Activated CD4-positive, alpha-beta T cell treated with anti-CD3 and anti-CD28 coated beads, Interleukin-2, amount 50 U/mL, for 1 hour (primary cell): ENCODE measurements around the gene TTLL11.
"Not testable (repeated sequence)": the region's sequence is repeated elsewhere in the genome, so short reads cannot be mapped to it uniquely, and the experiment has no call there.

Experiments
- DNase-seq: peaks from one replicate; pipeline ENCODE4 v3.0.0-alpha.2; 2020

Gene TTLL11

DNA sequence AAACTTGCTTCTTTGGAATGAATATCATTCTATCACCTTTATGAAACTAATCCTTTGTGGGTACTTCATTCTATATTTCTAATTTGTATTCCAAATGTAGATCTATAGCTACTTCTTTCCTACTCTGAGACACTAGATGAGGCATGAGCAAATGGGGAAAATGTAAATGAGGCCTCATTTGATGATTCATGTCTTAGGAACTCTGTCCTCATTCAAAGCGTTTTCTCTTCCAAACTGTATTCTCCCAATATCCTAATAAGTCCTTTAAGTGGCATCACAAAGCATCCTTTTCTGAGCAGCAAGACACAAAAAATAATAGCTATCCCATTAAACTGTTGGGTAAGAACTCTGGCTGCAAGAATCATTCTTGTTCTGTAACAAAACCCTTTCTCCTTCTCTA is 56.1 kb downstream of the TTLL11 start:
- DNase-seq: no peak

DNA sequence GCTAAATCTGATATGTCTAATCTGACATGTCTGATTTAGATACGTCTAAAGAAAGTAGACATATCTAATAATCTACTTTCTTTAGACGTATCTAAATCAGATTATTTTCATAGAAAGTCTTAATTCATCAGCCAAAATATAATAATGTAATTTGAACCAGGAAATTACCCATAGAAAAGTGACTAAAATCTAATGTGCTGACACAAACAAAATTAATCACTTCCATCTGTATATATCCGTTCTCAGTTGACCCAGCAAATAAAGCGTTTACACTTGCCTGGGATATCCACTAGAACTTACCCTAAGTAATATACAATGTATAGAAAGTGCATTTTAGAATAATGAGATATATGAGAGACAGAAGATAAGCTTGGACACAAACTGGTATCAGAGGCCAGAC is 56.7 kb downstream of the TTLL11 start:
- DNase-seq: no peak

DNA sequence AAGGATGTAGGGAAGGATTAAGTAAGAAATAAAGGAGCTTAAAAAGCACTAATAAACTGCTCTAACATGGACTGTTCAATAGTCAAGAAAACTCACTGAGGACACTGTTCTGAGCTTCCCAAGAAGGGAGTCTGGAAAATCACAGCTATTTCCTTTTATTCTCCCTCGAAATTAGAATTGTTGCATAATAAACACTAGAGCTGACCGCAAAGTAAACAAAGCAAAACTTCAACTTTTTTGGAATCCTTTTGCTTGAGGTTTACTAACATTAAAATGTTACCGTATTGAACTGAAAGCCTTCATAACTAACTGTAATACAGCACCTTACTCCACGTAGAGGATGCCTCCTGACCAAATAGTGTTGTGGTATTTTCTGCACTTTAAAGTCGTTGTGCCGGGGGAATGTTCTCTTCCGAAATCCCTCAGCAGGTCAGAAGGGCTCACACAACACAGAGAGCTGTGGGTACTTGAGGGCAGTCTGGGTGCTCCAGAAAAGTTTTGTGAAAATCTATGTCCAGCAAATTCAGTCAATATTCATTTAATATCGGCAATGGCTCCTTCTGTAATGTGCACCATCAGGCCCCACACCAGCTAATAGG is 59.2 kb downstream of the TTLL11 start:
- no peak for DNase-seq

DNA sequence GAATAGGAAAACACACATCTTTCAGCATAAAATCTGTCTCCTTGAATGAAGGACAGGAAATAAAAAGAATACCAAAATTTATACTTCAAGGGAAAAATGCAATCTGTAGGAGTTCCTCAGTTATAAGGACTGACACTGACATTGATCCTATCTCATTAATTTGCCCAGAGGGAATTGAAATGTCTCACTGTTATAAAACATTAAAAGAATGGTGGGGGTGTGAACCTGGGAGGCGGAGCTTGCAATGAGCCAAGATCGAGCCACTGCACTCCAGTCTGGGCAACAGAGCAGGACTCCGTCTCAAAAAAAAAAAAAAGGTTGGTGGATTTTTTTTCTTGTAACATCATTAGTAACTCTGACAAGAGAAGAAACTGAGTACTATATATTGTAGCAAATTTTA is 60.8 kb downstream of the TTLL11 start:
- DNase-seq: no peak

DNA sequence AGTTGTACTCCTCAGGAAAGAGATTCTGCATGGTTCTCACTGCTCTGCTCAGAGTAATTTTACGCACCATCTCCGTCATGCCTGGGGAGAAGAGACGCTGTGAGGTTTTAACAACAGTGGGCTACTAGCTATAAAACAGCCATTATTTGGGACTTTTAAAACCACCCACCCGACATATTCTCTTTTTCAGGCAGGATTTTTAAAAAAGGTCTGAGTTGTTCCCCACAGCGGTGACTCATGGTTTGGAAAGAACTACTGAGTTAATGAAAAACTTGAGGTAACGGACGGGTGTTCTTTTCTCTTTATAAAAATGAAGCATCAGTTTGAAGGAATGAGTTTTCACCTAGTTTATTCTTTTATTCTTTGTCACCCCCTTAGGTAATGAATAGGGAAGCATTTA is 61.3 kb downstream of the TTLL11 start:
- no peak for DNase-seq

DNA sequence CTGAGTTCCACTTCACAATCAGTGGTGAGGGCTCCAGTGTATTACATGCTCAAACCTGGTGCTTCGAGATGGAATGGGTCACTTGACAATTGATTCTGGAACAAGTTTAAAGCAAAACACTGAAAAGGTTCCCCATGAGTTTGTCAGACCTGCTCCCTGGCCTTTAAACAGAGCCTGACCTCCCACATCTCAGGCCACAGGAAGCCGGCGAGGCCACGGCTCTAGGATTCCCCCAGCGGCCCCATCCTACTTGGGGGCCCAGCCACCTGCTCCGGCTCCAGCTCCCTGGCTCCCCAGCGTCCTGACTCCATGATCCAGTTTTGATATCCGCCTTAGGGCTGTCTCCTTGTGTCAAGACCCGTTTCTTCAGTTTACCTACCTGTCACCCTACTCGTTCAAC is 62.0 kb downstream of the TTLL11 start:
- DNase-seq: no peak

DNA sequence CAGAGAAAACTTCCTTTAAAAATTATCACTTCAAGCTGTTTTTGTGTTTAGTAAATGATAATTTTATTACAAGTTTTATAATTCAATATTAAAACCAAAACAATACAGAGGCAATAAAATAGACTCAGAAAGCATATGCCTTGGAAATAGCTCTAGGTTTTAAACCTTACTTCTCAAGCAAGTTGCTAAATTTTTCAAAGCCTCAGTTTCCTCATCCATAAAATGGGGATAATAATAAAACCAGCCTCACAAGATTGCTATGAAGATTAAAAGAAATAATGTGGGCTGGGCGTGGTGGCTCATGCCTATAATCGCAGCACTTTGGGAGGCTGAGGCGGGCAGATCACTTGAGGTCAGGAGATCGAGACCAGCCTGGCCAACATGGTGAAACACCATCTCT is 62.8 kb downstream of the TTLL11 start:
- DNase-seq: no peak

DNA sequence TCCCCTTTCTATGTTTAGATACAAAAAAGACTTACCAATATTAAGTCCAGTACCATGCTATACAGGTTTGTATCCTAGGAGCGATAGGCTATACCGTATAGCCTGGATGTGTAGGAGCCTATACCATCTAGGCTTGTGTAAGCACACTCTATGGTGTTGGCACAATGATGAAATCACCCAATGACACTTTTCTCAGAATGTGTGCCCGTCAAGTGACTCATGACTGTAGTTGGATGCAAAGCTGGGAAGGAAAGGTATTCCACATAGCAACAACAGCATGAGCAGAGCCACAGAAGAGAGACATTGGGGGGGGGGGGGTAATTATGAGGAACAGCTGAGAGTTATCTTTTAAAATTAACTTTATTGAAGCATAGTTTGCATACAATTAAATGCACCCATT is 63.2 kb downstream of the TTLL11 start:
- no peak for DNase-seq

DNA sequence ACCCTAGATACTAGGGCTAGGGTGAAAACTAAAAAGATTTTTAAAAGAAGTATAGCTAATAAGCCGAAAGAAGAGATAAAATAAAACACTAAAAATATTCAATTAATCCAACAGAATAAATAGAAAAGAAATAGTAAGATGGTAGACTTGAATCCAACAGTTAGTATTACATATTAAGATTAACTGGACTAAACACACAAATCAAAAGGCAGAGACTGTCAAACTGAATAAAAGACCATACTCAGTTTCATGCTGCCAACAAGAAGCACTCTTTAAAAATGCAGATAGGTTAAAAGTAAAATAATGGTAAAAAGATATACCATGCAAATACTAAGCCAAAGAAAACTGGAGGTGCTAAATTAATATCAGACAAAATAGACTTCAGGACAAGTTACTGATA is 65.0 kb downstream of the TTLL11 start:
- no peak for DNase-seq

DNA sequence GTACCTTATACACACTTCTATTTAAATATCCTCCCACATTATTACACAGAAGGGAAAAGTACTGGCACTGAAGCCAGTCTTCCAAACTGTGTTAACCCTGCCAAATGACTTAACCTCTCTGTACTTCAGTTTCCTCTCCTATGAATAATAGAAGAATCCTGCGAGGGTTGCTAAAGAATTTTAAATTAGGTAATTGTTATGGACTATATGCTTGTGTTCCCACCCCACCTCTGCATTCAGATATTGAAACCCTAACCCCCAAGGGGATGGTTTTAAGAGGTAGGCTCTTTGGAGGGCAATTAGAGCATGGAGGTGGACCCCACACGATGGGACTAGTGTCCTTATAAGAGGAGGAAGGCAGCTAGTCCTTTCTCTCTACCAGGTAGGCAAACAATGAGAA is 72.7 kb downstream of the TTLL11 start:
- no peak for DNase-seq

DNA sequence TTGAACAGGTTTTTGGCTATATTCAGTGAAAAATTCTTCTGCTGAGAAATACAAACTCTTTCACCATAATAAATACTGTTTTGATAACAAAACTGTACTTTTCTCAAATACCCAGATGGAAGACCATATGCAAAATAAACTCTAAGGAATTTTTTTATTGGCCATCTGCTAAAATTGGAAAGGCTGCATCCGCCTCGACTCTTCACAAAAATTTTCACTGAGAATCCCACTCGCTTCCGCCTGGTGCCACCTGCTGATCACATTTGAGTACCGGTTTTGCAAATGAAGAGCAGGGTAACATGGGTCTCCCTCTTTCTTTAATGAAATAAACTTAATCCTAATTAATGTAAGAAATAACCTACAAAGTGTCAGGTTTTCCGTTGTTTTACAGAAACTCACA is 76.4 kb downstream of the TTLL11 start:
- DNase-seq: no peak

DNA sequence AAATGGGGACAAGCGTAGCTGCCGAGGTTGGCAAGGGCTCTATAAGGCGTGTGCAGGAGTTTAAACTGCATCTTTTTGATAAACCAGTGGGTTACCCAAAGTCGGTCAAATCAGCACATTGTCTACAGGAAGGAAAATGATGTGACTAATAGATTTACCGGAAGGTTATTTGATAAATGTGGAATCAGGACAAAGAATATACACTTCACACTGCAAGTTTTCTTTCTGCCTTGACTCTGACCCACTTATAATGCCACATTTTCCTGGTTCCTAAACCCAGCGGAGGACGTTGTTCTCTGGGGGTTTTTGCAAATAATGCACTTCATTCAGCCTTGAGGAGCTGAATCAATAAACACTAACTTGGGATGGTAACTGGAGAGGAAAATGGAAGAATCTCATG is 76.8 kb downstream of the TTLL11 start:
- no peak for DNase-seq

DNA sequence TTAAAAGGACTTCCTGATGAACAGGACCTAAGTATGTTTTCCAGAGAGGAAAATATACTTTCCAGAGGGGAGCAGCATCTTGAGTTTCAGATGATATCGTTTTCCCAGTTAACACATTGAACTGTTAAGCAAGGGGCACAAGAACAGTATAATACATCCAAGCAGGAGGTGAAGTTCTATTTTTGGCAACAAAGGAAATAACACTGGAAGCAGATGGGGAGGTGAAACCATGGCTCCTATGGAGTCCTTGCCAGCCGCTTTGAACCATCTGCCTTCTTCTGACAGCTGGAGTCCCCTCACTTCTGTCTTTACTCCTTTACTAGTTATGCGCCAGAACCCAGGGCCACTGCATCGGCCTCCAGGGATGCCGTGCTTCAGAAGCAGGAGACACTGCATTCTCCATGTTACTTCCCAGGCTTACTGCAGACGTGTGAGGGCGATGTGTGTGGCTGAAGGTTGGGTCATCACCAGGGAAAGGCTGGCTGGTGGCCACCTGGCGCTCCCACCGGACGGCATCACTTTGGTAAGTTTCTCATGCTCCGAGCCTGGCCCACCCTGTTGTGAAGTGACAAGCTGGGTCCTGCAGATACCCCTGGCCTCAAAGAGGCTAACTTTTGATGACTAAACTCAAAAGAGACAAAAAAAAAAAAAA is 77.8 kb downstream of the TTLL11 start:
- no peak for DNase-seq

DNA sequence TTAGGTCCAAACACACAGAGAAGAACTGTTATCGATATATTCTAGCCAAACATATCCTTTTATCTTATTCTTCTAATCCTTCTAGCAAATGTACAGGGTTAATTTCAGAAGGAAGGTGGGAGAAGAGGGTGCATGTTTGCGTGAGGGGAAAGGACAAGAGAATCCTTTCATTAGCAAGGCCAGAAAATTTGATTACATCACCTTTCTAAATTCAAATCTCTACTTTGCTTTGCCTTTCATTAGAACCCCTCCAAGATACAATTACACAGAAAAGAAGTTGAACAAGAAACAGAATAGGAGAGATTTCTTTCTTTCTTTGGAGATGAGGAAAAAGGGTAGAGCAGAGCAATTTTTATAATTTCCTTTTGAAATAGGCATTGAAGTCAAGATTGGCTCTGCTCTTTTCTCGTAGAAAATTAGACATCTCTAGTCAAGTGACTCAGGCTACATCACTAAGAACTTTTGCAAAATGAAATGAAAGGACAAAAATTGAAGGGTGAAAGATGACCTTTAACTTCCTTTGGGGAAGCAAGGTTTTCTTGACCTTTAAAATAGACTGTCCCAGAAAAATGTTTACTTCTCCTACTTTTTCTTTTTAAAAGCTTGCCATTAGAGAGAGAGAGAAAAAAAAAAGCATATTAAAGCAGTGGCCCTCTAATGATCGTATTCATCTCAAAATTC is 81.2 kb downstream of the TTLL11 start:
- no peak for DNase-seq

DNA sequence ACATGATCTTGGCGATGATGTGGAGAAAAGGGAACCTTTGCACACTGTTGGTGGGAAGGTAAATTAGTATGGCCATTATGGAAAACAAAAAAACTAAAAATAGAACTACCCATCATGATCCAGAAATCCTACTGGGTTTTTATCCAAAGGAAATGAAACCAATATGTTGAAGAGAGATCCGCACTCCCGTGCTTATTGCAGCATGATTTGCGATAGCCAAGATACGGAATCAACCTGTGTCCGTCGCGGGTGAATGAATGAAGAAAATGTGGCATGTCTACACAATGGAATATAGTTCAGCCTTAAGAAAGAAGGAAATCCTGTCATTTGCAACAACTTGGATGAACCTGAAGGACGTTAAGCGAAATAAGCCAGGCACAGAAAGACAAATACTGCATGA is 84.5 kb downstream of the TTLL11 start:
- no peak for DNase-seq

DNA sequence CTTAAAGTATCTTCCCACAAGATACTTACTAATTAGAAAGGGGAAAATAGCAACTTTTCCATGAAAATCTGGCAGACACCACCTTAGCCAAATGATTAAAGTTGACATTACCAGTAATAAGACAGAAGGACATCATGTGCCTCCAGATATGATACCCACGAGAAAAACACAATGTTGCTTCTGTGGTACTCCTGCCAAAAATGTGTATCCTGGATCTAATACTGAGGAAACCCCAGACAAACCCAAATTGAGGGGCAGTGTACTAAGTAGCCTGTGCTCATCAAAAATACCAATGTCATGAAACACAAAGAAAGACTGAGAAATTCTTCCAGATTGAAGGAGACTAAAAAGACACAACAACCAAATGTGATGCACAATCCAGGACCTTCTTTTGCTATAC is 85.3 kb downstream of the TTLL11 start:
- DNase-seq: no peak

DNA sequence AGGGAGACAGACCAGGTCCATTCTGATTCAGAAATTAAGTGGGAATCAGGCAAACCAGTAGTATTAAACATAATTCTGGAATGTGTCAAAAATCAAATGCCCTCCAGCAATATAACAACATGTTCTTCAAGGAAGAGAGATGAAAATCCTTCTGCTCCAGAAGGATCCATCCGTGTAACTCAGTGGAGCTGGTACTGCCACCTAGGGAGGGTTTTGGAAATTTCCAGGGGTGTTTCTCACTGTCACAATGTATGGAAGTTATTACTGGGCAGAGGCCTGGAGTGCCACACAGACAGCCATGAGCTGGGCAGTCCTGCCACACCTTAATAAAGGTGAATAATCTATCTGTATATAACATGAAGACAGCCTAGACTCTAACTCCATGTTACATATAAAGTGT is 87.5 kb downstream of the TTLL11 start:
- DNase-seq: no peak

DNA sequence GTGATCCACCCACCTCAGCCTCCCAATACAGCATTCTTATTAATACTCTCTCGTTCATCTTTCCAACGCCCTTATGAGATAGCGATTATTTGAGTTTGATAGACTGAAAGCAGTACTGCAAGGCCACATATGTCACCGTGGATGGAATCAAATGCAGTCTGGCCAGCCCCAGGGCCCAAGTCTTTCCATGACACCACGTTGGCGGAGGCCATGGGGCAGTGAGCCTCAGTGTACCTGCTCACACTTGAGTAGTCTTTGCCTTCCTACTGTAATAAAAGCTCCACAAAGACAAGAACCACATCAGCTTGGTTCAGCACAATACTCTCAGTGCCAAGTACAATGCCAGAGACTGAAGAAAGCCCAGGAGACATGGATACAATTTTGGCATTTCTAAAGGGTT is 88.5 kb downstream of the TTLL11 start:
- DNase-seq: no peak

DNA sequence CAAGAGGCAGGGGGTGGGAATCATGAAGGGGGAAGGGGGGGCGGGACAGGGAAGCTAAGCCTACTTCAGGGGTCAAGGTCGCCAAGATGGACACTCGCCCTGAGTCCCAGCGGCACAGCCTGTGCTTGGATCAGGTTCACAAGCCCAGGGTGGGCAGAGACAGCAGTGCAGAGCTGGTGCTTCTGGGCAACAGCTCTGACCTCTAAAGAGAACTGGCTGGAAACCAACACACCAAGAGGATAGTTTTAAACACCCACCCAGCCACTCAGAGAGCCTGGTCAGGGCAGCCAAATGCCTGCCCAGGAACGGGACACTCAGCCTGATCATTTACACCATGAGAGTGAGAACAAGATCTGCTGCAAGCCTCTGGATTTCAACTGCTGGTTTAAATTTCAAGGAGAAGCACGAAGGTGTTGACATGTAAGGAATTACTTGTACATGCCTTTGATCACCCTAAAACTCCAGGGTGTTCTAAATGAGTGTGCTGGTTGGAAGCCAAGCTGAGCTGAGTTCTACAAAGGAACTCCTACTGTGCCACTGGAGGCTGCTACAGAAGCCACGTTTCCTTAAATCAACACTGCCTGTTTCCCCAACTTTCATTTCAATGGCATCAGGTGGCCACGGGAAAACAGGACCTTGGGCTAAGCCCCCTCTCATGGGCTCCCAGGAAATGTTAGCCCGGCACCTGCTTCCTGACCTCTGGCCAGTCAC is 91.5 kb downstream of the TTLL11 start:
- DNase-seq: no peak

DNA sequence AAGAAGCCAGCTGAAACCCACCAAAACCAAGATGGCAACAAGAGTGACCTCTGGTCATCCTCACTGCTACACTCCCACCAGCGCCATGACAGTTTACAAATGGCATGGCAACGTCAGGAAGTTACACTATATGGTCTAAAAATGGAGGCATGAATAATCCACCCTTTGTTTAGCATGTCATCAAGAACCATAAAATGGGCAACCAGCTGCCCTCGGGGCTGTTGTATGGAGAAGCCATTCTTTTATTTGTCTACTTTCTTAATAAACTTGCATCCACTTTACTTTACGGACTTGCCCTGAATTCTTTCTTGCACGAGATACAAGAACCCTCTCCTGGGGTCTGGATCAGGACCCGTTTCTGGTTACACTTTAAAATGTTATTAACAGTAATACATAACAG is 92.6 kb downstream of the TTLL11 start:
- DNase-seq: not testable (repeated sequence)

DNA sequence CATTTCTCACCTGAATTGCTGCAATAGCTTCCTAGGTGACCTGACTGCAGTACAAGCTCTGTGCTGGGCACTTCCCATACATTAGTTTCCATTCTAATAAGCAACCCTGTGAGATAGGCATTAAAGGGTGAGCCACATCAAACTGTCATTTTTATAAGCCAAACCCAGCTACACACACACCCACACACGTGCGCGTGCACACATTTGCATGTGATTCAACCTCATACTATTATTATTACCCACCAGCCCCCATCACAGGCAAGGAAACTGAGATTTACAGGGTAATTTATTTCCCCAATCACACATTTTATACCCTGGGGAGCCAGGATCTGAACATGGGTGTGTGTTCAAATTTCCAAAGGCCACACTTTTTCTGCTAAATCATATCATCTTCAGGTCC is 93.6 kb downstream of the TTLL11 start:
- DNase-seq: no peak

DNA sequence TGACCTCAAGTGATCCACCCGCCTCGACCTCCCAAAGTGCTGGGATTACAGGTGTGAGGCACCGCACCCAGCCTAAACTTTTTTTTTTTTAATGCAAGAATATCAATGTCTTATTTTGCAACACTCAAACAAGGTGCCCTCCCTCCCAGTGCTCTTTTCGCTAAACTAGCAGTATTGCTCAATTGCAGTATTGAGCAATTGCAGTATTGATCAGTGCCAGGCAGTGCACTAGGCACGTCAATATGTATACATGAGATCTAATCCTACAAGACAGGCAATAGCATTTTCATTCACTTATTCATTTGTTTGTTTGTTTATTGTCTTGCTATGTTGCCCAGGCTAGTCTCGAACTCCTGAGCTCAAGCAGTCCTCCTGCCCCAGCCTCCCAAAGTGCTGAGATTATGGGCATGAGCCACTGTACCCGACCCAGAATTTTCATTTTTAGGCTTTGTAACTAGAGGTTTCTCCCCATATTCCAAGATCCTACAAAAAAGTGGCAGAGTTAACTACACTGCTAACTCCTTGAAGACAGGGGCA is 94.5 kb downstream of the TTLL11 start:
- DNase-seq: no peak

DNA sequence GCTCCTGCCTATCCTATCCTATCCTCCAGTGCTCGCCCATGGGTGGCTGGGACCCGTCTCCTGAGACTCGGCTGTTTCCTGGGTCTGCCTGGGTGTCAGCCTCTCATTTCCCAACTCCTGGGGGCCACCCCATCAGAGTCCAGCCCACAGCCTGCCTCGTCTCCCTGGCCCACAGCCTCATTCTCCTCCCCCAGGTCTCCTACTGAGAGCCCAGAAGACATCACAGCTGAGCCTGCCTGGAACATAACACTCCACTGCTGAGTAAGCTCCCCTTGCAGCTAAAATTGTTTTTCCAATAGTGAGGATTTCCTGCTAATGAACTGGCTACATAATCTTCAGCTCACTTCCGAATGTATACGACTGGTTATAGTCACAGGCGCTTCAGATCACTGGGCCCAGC is 95.3 kb downstream of the TTLL11 start:
- DNase-seq: no peak

DNA sequence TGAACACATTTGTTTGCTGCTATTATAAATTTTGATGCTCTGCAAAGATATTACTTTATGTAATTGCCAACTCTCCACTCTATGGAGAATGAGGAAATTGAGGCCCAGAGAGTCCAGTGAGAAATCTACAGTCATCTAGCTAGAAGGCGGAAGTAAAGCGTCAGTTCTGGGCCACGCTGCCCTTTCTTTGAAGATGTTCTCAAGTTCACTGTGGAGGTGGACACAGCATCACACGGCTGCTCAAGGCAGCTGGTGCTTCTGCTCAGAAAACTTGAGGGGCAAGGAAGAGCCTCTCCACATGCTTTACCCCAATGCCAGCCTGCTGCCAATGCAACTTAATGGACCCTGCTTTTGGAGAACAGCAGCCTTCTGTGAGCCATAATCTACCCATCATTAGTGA is 96.3 kb downstream of the TTLL11 start:
- no peak for DNase-seq
